ENCODE data around the gene TOGARAM2.

The TOGARAM2 gene

GRCh38 chr2:28982381-28982950, 1.4 kb downstream of the TOGARAM2 start:
- H3K36me3 Mint-ChIP-seq (ENCODE audit: low read depth) = no peaks in the 10 kb centered on the region
- no peaks in the 10 kb centered on the region for H3K27me3 Mint-ChIP-seq
- no peak overlapping the region for H3K27ac Mint-ChIP-seq
- no peak overlapping the region for H3K4me3 Mint-ChIP-seq
- no peaks in the 10 kb centered on the region for H3K4me1 Mint-ChIP-seq (ENCODE audit: low read depth)
- H3K9me3 Mint-ChIP-seq = no peaks in the 10 kb centered on the region

GRCh38 chr2:28986429-28986828, 5.3 kb downstream of the TOGARAM2 start:
- no peaks in the 10 kb centered on the region for H3K36me3 Mint-ChIP-seq (ENCODE audit: low read depth)
- H3K9me3 Mint-ChIP-seq = no peaks in the 10 kb centered on the region
- no peaks in the 10 kb centered on the region for H3K27me3 Mint-ChIP-seq
- H3K4me3 Mint-ChIP-seq = no peak overlapping the region
- H3K4me1 Mint-ChIP-seq (ENCODE audit: low read depth) = no peaks in the 10 kb centered on the region
- H3K27ac Mint-ChIP-seq = no peak overlapping the region

GRCh38 chr2:28989973-28990372, 8.9 kb downstream of the TOGARAM2 start:
- Mint-ChIP-seq H3K4me1 (ENCODE audit: low read depth) (no peaks in the 10 kb centered on the region), H3K27me3 (no peaks in the 10 kb centered on the region), H3K9me3 (no peaks in the 10 kb centered on the region), H3K27ac (no peak overlapping the region), H3K36me3 (ENCODE audit: low read depth) (no peaks in the 10 kb centered on the region), H3K4me3 (no peak overlapping the region)

GRCh38 chr2:28990445-28990844, 9.3 kb downstream of the TOGARAM2 start:
- H3K4me3 Mint-ChIP-seq = no peak overlapping the region
- H3K27ac Mint-ChIP-seq = no peak overlapping the region
- H3K9me3 Mint-ChIP-seq = no peaks in the 10 kb centered on the region
- H3K27me3 Mint-ChIP-seq = no peaks in the 10 kb centered on the region
- H3K4me1 Mint-ChIP-seq (ENCODE audit: low read depth) = no peaks in the 10 kb centered on the region
- H3K36me3 Mint-ChIP-seq (ENCODE audit: low read depth) = no peaks in the 10 kb centered on the region

GRCh38 chr2:28991021-28991420, 9.9 kb downstream of the TOGARAM2 start:
- Mint-ChIP-seq H3K27ac (no peak overlapping the region), H3K4me1 (ENCODE audit: low read depth) (no peaks in the 10 kb centered on the region), H3K36me3 (ENCODE audit: low read depth) (no peaks in the 10 kb centered on the region), H3K4me3 (no peak overlapping the region), H3K9me3 (no peaks in the 10 kb centered on the region), H3K27me3 (no peaks in the 10 kb centered on the region)

GRCh38 chr2:28991460-28991859, 10.4 kb downstream of the TOGARAM2 start:
- no peaks in the 10 kb centered on the region for H3K4me1 Mint-ChIP-seq (ENCODE audit: low read depth)
- H3K27me3 Mint-ChIP-seq = no peaks in the 10 kb centered on the region
- H3K27ac Mint-ChIP-seq = no peak overlapping the region
- no peaks in the 10 kb centered on the region for H3K9me3 Mint-ChIP-seq
- H3K4me3 Mint-ChIP-seq = no peak overlapping the region
- H3K36me3 Mint-ChIP-seq (ENCODE audit: low read depth) = no peaks in the 10 kb centered on the region

GRCh38 chr2:28993206-28993960, 12.3 kb downstream of the TOGARAM2 start:
- H3K27ac Mint-ChIP-seq = no peak overlapping the region

GRCh38 chr2:28994074-28994473, 13.0 kb downstream of the TOGARAM2 start:
- H3K36me3 Mint-ChIP-seq (ENCODE audit: low read depth) = no peaks in the 10 kb centered on the region
- no peaks in the 10 kb centered on the region for H3K4me1 Mint-ChIP-seq (ENCODE audit: low read depth)
- H3K27me3 Mint-ChIP-seq = no peaks in the 10 kb centered on the region
- no peaks in the 10 kb centered on the region for H3K9me3 Mint-ChIP-seq
- H3K27ac Mint-ChIP-seq = no peak overlapping the region
- H3K4me3 Mint-ChIP-seq = no peak overlapping the region

More at GRCh38 chr2:28993206-28993960, 12.3 kb downstream of the TOGARAM2 start:
- Mint-ChIP-seq H3K27me3 (no peaks in the 10 kb centered on the region), H3K4me3 (no peak overlapping the region), H3K9me3 (no peaks in the 10 kb centered on the region), H3K4me1 (ENCODE audit: low read depth) (no peaks in the 10 kb centered on the region), H3K36me3 (ENCODE audit: low read depth) (no peaks in the 10 kb centered on the region)

GRCh38 chr2:28994679-28995078, 13.6 kb downstream of the TOGARAM2 start:
- no peak overlapping the region for H3K4me3 Mint-ChIP-seq
- H3K4me1 Mint-ChIP-seq (ENCODE audit: low read depth) = peaks cover 1% of the 10 kb centered on the region
- H3K9me3 Mint-ChIP-seq = no peaks in the 10 kb centered on the region
- H3K36me3 Mint-ChIP-seq (ENCODE audit: low read depth) = no peaks in the 10 kb centered on the region
- H3K27me3 Mint-ChIP-seq = no peaks in the 10 kb centered on the region
- no peak overlapping the region for H3K27ac Mint-ChIP-seq

- Mint-ChIP-seq H3K9me3 (no peaks in the 10 kb centered on the region), H3K36me3 (ENCODE audit: low read depth) (no peaks in the 10 kb centered on the region), H3K4me1 (ENCODE audit: low read depth) (peaks cover 15% of the 10 kb centered on the region), H3K27ac (no peak overlapping the region), H3K4me3 (no peak overlapping the region), H3K27me3 (no peaks in the 10 kb centered on the region)
Measured at GRCh38 chr2:28995765-28996750, 15.0 kb downstream of the TOGARAM2 start.

- Mint-ChIP-seq H3K27me3 (no peaks in the 10 kb centered on the region), H3K36me3 (ENCODE audit: low read depth) (no peaks in the 10 kb centered on the region), H3K27ac (no peak overlapping the region), H3K9me3 (no peaks in the 10 kb centered on the region), H3K4me1 (ENCODE audit: low read depth) (peaks cover 24% of the 10 kb centered on the region), H3K4me3 (no peak overlapping the region)
Measured at GRCh38 chr2:28997237-28997846, 16.2 kb downstream of the TOGARAM2 start.

GRCh38 chr2:28997847-28998735, 17.0 kb downstream of the TOGARAM2 start:
- no peaks in the 10 kb centered on the region for H3K36me3 Mint-ChIP-seq (ENCODE audit: low read depth)
- H3K9me3 Mint-ChIP-seq = no peaks in the 10 kb centered on the region
- H3K4me3 Mint-ChIP-seq = no peak overlapping the region
- H3K27me3 Mint-ChIP-seq = no peaks in the 10 kb centered on the region
- no peak overlapping the region for H3K27ac Mint-ChIP-seq
- peaks cover 24% of the 10 kb centered on the region for H3K4me1 Mint-ChIP-seq (ENCODE audit: low read depth)

- H3K36me3 Mint-ChIP-seq (ENCODE audit: low read depth) = no peaks in the 10 kb centered on the region
- no peaks in the 10 kb centered on the region for H3K27me3 Mint-ChIP-seq
- H3K9me3 Mint-ChIP-seq = no peaks in the 10 kb centered on the region
- H3K4me1 Mint-ChIP-seq (ENCODE audit: low read depth) = peaks cover 24% of the 10 kb centered on the region
- peak overlapping the region; percentile 46 for H3K27ac Mint-ChIP-seq
- H3K4me3 Mint-ChIP-seq = no peak overlapping the region
Measured at GRCh38 chr2:29000481-29000880, 19.4 kb downstream of the TOGARAM2 start.

- Mint-ChIP-seq H3K27me3 (no peaks in the 10 kb centered on the region), H3K4me1 (ENCODE audit: low read depth) (peaks cover 24% of the 10 kb centered on the region)
Measured at GRCh38 chr2:29000956-29001355, 19.9 kb downstream of the TOGARAM2 start.

More at GRCh38 chr2:29000956-29001355, 19.9 kb downstream of the TOGARAM2 start:
- Mint-ChIP-seq H3K27ac (no peak overlapping the region), H3K9me3 (no peaks in the 10 kb centered on the region), H3K4me3 (no peak overlapping the region), H3K36me3 (ENCODE audit: low read depth) (no peaks in the 10 kb centered on the region)
